ENCODE data around the gene TNK1.

The TNK1 gene

GRCh38 chr17:7392696-7393612, 12.1 kb downstream of the TNK1 start:
- no peak for DNase-seq

- peak; percentile 68 for DNase-seq
Measured at GRCh38 chr17:7393613-7394451, 12.9 kb downstream of the TNK1 start.

- peak; percentile 83 for DNase-seq
Measured at GRCh38 chr17:7394452-7395191, 13.7 kb downstream of the TNK1 start, which contains the start of gene PLSCR3. PLSCR3 (minus strand) TSS chr17:7394525; CDS start chr17:7394110, 415 bp downstream.

GRCh38 chr17:7396147-7396546, 15.3 kb downstream of the TNK1 start:
- DNase-seq, result no peak

- no peak for DNase-seq
Measured at GRCh38 chr17:7398612-7399011, 17.7 kb downstream of the TNK1 start.

GRCh38 chr17:7403043-7403726, 22.3 kb downstream of the TNK1 start:
- peak; percentile 51 for DNase-seq

GRCh38 chr17:7403727-7403976, 22.8 kb downstream of the TNK1 start:
- no peak for DNase-seq

GRCh38 chr17:7403977-7404736, 23.3 kb downstream of the TNK1 start, which contains the start of gene TMEM256:
TMEM256 (minus strand) TSS chr17:7404097; CDS start chr17:7404084, 13 bp downstream.
- DNase-seq, result peak; percentile 97

GRCh38 chr17:7404737-7405349, 24.0 kb downstream of the TNK1 start:
- DNase-seq, result peak; percentile 60

GRCh38 chr17:7405350-7406234, 24.7 kb downstream of the TNK1 start:
- DNase-seq, result no peak

GRCh38 chr17:7406235-7406825, 25.4 kb downstream of the TNK1 start:
- DNase-seq, result peak; percentile 20

- DNase-seq, result no peak
Measured at GRCh38 chr17:7407082-7407481, 26.2 kb downstream of the TNK1 start.

- DNase-seq, result peak; percentile 18
Measured at GRCh38 chr17:7407485-7408251, 26.8 kb downstream of the TNK1 start, which contains the start of gene NLGN2. NLGN2 (plus strand) TSS chr17:7407845; CDS start chr17:7408256, 411 bp downstream.

GRCh38 chr17:7408252-7408727, 27.4 kb downstream of the TNK1 start:
- no peak for DNase-seq

GRCh38 chr17:7408863-7409262, 28.0 kb downstream of the TNK1 start:
- no peak for DNase-seq

- no peak for DNase-seq
Measured at GRCh38 chr17:7409716-7410115, 28.8 kb downstream of the TNK1 start.

GRCh38 chr17:7410634-7411426, 29.9 kb downstream of the TNK1 start:
- no peak for DNase-seq

GRCh38 chr17:7411427-7411750, 30.5 kb downstream of the TNK1 start:
- no peak for DNase-seq

Data from NCI-H69 (cell line).